ENCODE data around the gene CFAP77.
A peak's percentile ranks its signal among the peaks of the same experiment; 100 is the strongest.

The CFAP77 gene

DNA sequence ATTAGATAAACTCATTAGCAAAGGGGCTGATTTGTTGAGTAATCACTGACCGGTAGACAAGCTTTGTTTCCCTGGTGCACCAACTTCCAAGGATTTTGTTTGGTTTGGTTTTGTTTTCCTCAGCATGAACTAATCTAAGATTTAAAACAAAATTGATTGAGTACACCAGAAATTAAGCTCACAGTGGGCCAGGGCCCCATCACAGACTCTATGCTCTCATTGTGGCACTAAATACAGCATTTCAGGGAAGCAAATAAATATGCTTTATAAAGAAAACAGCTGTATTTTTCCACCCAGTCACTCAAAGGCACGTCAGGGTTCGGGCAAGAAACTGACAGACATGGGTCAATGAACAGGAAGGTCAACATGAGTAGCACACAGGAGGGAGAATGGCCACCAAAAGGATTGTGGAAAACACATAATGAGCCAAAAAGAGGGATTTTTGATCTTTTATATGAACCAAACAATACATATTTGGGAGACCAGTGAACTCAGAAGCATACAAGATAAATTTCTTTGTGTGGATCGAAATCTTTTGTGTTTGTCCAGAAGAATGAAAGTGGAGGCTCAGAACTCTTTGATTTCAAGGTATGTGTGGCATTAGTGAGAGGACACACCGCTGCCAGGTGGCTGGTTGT lies 8.8 kb downstream of the CFAP77 start:
- H3K36me3 ChIP-seq = no peaks in the 10 kb centered on the region
- no peak for DNase-seq
- no peaks in the 10 kb centered on the region for H3K27me3 ChIP-seq (ENCODE audit: insufficient read depth, low read depth, severe bottlenecking)
- H3K4me3 ChIP-seq (ENCODE audit: low read depth, low read length) = no peak overlapping the region
- no peaks in the 10 kb centered on the region for H3K9me3 ChIP-seq (ENCODE audit: severe bottlenecking)
- H3K27ac ChIP-seq = no peak overlapping the region
- TF ChIP-seq CTCF (IDR thresholded peaks at IDR 0.05; ENCODE audit: low read depth, low read length) = no peak

DNA sequence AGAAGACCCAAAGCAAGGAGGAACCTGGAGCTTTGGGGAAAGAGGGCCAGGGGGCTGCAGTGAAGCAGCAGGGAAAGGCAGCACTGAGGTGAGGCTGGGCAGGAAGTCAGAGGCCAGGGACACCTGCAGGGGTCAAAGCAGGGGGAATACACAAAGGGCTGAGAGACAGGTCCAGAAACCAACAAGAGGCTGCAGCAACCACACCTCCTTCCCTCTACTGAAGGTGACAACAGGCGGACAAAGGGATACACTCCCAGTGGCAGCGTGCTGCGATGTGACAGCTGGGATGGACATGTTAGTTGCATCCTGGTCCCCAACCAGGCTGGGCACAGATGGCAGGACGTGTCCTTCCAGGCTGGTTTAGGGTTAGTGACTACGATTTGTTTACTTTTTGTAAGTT lies 12.6 kb downstream of the CFAP77 start:
- Histone ChIP-seq H3K9me3 (ENCODE audit: severe bottlenecking) (no peaks in the 10 kb centered on the region), H3K27me3 (ENCODE audit: insufficient read depth, low read depth, severe bottlenecking) (no peaks in the 10 kb centered on the region), H3K36me3 (no peaks in the 10 kb centered on the region), H3K27ac (no peak overlapping the region), H3K4me3 (ENCODE audit: low read depth, low read length) (no peak overlapping the region)
- DNase-seq = no peak
- TF ChIP-seq CTCF (IDR thresholded peaks at IDR 0.05; ENCODE audit: low read depth, low read length) = no peak

GRCh38 chr9:132423503-132423902 lies 13.5 kb downstream of the CFAP77 start:
- H3K36me3 ChIP-seq = no peaks in the 10 kb centered on the region
- H3K27me3 ChIP-seq (ENCODE audit: insufficient read depth, low read depth, severe bottlenecking) = no peaks in the 10 kb centered on the region
- H3K4me3 ChIP-seq (ENCODE audit: low read depth, low read length) = no peak overlapping the region
- no peaks in the 10 kb centered on the region for H3K9me3 ChIP-seq (ENCODE audit: severe bottlenecking)
- TF ChIP-seq CTCF (IDR thresholded peaks at IDR 0.05; ENCODE audit: low read depth, low read length) = no peak
- no peak overlapping the region for H3K27ac ChIP-seq
- no peak for DNase-seq

DNA sequence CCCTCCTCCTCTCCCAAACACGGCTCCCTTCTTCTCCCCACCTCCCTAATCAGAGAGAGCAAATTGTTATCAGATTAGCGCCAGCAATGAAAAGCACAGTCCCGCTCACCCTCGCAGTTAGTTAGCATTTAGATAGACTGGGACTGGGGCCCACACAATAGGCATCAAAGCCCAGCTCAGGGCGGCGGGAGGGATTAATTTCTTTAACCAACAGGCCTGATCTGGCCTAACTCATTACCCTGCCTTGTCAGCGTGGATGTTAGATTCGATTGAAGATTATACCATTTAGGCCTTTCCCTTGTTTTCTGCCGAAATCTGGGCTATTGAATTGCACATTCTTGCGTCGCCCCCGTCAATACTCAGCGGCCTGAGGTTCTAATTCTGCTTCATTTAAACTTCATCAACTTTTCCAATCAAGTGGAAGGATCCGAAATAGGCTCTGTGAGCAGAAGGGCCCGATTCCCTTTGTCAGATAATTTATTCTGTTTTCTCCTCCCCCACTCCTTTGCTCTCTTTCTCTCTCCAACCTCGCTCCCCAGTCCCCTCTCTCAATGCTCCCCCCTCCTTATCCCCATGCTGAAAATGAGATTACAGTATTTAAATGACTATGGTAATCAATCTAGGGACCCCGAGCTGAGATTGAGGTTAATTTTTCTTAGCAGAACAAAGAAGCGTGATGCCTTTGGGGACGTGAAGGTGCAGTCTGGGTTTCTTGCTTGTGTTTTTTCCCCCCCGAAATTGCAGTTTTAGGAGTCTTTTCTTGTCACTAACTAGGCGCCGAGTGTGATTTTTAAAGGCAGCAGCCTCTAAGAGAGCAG lies 15.1 kb downstream of the CFAP77 start:
- peak; percentile 81 for DNase-seq
- Histone ChIP-seq H3K4me3 (ENCODE audit: low read depth, low read length) (no peak overlapping the region), H3K36me3 (no peaks in the 10 kb centered on the region), H3K27ac (peak overlapping the region; percentile 44), H3K9me3 (ENCODE audit: severe bottlenecking) (no peaks in the 10 kb centered on the region), H3K27me3 (ENCODE audit: insufficient read depth, low read depth, severe bottlenecking) (no peaks in the 10 kb centered on the region)
- TF ChIP-seq CTCF (IDR thresholded peaks at IDR 0.05; ENCODE audit: low read depth, low read length) = no peak

GRCh38 chr9:132425675-132426062 lies 15.7 kb downstream of the CFAP77 start:
- H3K36me3 ChIP-seq = no peaks in the 10 kb centered on the region
- H3K27ac ChIP-seq = no peak overlapping the region
- no peak for DNase-seq
- H3K27me3 ChIP-seq (ENCODE audit: insufficient read depth, low read depth, severe bottlenecking) = no peaks in the 10 kb centered on the region
- no peaks in the 10 kb centered on the region for H3K9me3 ChIP-seq (ENCODE audit: severe bottlenecking)
- H3K4me3 ChIP-seq (ENCODE audit: low read depth, low read length) = no peak overlapping the region
- no peak for TF ChIP-seq CTCF (IDR thresholded peaks at IDR 0.05; ENCODE audit: low read depth, low read length)

Data from WERI-Rb-1 (cell line).